ENCODE results near the gene RAB11FIP4. TPM values are rescaled to one million over a fixed set of nuclear protein-coding genes. Genes with fewer than 3 reads are reported as not detected.

RAB11FIP4 gene
- total RNA-seq, 1 experiment from 2014 or later, result 15.1 TPM

DNA sequence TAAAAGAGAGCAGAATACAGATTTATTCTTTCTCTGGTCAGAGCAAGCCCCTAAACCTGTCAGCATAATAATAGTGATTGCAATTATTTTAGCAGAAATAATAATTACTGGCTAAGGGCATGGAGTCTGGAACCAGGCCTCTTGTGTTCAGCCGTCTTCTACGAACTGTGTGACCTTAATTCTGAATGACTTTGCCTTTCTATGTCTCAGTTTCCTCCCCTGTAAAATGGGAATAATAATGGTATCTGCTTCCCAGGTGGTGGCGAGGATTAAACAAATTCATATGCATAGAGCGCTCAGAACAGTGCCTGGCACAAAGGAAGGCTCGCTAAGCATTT is 33.4 kb downstream of the RAB11FIP4 start:
- intact Hi-C loops (cut with micrococcal nuclease), result no loop called here
- Histone ChIP-seq H3K4me2 (ENCODE audit: low read length) (no peak overlapping the region), H3K4me3 (replicated peaks in 1 of 2; ENCODE audit: low read depth in 1 of 2, low read length in 2 of 2) (no peak overlapping the region), H3K4me1 (ENCODE audit: control insufficient read depth in 1 of 2, insufficient read depth in 2 of 2, low read length in 2 of 2) (no peaks in the 10 kb centered on the region), H3K36me3 (ENCODE audit: control insufficient read depth in 1 of 2, insufficient read depth in 2 of 2, low read length in 2 of 2) (no peaks in the 10 kb centered on the region), H3K79me2 (ENCODE audit: insufficient read depth, low read length) (no peaks in the 10 kb centered on the region), H3K27me3 (ENCODE audit: insufficient read depth, low read length) (no peaks in the 10 kb centered on the region), H3K27ac (ENCODE audit: low read depth, low read length) (no peak overlapping the region), H3K9me2 (ENCODE audit: insufficient read depth) (no peaks in the 10 kb centered on the region), H4K20me1 (ENCODE audit: insufficient read depth) (no peaks in the 10 kb centered on the region), H3K9me3 (ENCODE audit: control insufficient read depth in 1 of 2, insufficient read depth in 1 of 2, low read depth in 1 of 2, low read length in 2 of 2) (no peaks in the 10 kb centered on the region), H3K9ac (ENCODE audit: low read length) (no peak overlapping the region), H2AFZ (ENCODE audit: low read depth, low read length, poor library complexity, severe bottlenecking) (no peak overlapping the region)
- BruUV-seq (replicated peaks), result no TSS peak
- ChIA-PET POLR2A (no interaction called here), CTCF (no interaction called here), RAD21 (ENCODE audit: low non-redundant PET in 1 of 2, low total read pairs in 2 of 2, uncharacterized antibody in 2 of 2, unreplicated experiment in 2 of 2) (no interaction called here)
- DNase-seq (ENCODE audit: low read depth, low spot score) (no peak), ATAC-seq (no peak)
- TF ChIP-seq, protein P1, sequence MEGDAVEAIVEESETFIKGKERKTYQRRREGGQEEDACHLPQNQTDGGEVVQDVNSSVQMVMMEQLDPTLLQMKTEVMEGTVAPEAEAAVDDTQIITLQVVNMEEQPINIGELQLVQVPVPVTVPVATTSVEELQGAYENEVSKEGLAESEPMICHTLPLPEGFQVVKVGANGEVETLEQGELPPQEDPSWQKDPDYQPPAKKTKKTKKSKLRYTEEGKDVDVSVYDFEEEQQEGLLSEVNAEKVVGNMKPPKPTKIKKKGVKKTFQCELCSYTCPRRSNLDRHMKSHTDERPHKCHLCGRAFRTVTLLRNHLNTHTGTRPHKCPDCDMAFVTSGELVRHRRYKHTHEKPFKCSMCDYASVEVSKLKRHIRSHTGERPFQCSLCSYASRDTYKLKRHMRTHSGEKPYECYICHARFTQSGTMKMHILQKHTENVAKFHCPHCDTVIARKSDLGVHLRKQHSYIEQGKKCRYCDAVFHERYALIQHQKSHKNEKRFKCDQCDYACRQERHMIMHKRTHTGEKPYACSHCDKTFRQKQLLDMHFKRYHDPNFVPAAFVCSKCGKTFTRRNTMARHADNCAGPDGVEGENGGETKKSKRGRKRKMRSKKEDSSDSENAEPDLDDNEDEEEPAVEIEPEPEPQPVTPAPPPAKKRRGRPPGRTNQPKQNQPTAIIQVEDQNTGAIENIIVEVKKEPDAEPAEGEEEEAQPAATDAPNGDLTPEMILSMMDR (IDR thresholded peaks at IDR 0.05 in 2 of 3, conservative IDR thresholded peaks at IDR 0.05 in 1 of 3; ENCODE audit: borderline replicate concordance in 1 of 3, insufficient read depth in 1 of 3, low read depth in 2 of 3, low read length in 2 of 3), result no peak
- TF ChIP-seq CEBPB (IDR thresholded peaks at IDR 0.05; ENCODE audit: low read depth) (no peak), JUND (IDR thresholded peaks at IDR 0.05) (no peak), TCF7L2 (IDR thresholded peaks at IDR 0.05; ENCODE audit: borderline replicate concordance, extremely low read depth, insufficient read depth, insufficient read length) (no peak), RAD21 (IDR thresholded peaks at IDR 0.05; ENCODE audit: low read depth) (no peak), FOSL1 (IDR thresholded peaks at IDR 0.05; ENCODE audit: low read depth) (no peak), EZH2 (IDR thresholded peaks at IDR 0.05) (no peak), ELF1 (IDR thresholded peaks at IDR 0.05; ENCODE audit: borderline replicate concordance, low read depth) (no peak), SRF (IDR thresholded peaks at IDR 0.05; ENCODE audit: low read depth) (no peak)

Data from HCT116 (cell line).